ENCODE data around the gene JPH4.

JPH4 gene

GRCh38 chr14:23621932-23622730, 43.5 kb upstream of the JPH4 start:
- Mint-ChIP-seq H3K4me3 (no peak overlapping the region), H3K36me3 (ENCODE audit: low read depth) (no peaks in the 10 kb centered on the region), H3K9me3 (peaks cover 53% of the 10 kb centered on the region), H3K4me1 (no peaks in the 10 kb centered on the region), H3K27ac (no peak overlapping the region), H3K27me3 (ENCODE audit: low read depth, poor library complexity) (peaks cover 21% of the 10 kb centered on the region)
- DNase-seq = no peak
- no peak for TF ChIP-seq CTCF (IDR thresholded peaks at IDR 0.05)

GRCh38 chr14:23621204-23621931, 42.8 kb upstream of the JPH4 start:
- DNase-seq = no peak
- Mint-ChIP-seq H3K9me3 (peaks cover 45% of the 10 kb centered on the region), H3K27me3 (ENCODE audit: low read depth, poor library complexity) (peaks cover 21% of the 10 kb centered on the region), H3K36me3 (ENCODE audit: low read depth) (no peaks in the 10 kb centered on the region), H3K4me1 (no peaks in the 10 kb centered on the region), H3K4me3 (no peak overlapping the region), H3K27ac (no peak overlapping the region)
- no peak for TF ChIP-seq CTCF (IDR thresholded peaks at IDR 0.05)

- no peak overlapping the region for H3K27ac Mint-ChIP-seq
- H3K27me3 Mint-ChIP-seq (ENCODE audit: low read depth, poor library complexity) = peaks cover 27% of the 10 kb centered on the region
- no peaks in the 10 kb centered on the region for H3K4me1 Mint-ChIP-seq
- H3K4me3 Mint-ChIP-seq = no peak overlapping the region
- no peak for TF ChIP-seq CTCF (IDR thresholded peaks at IDR 0.05)
- peaks cover 34% of the 10 kb centered on the region for H3K9me3 Mint-ChIP-seq
- H3K36me3 Mint-ChIP-seq (ENCODE audit: low read depth) = no peaks in the 10 kb centered on the region
- no peak for DNase-seq
Measured at GRCh38 chr14:23620177-23620702, 41.6 kb upstream of the JPH4 start.

- Mint-ChIP-seq H3K27me3 (ENCODE audit: low read depth, poor library complexity) (peaks cover 39% of the 10 kb centered on the region), H3K4me1 (peaks cover 11% of the 10 kb centered on the region), H3K36me3 (ENCODE audit: low read depth) (no peaks in the 10 kb centered on the region), H3K9me3 (peaks cover 16% of the 10 kb centered on the region), H3K4me3 (no peak overlapping the region), H3K27ac (no peak overlapping the region)
- TF ChIP-seq CTCF (IDR thresholded peaks at IDR 0.05) = no peak
- DNase-seq = no peak
Measured at GRCh38 chr14:23618415-23618988, 39.9 kb upstream of the JPH4 start.

GRCh38 chr14:23617539-23617938, 38.9 kb upstream of the JPH4 start:
- DNase-seq = no peak
- TF ChIP-seq CTCF (IDR thresholded peaks at IDR 0.05) = no peak
- Mint-ChIP-seq H3K27ac (no peak overlapping the region), H3K36me3 (ENCODE audit: low read depth) (no peaks in the 10 kb centered on the region), H3K4me3 (no peak overlapping the region), H3K27me3 (ENCODE audit: low read depth, poor library complexity) (peaks cover 40% of the 10 kb centered on the region), H3K4me1 (peaks cover 11% of the 10 kb centered on the region), H3K9me3 (peaks cover 7% of the 10 kb centered on the region)

Data from nephron progenitor cell (in vitro differentiated cells).